UCSD-AML1 (cell line): ENCODE results near the gene FES.

Source experiments
- DNase-seq: peaks from one replicate; lab custom pipeline; 2025; ENCODE audit not compliant: unreplicated experiment; lab: John Stamatoyannopoulos, UW

Gene FES

DNA sequence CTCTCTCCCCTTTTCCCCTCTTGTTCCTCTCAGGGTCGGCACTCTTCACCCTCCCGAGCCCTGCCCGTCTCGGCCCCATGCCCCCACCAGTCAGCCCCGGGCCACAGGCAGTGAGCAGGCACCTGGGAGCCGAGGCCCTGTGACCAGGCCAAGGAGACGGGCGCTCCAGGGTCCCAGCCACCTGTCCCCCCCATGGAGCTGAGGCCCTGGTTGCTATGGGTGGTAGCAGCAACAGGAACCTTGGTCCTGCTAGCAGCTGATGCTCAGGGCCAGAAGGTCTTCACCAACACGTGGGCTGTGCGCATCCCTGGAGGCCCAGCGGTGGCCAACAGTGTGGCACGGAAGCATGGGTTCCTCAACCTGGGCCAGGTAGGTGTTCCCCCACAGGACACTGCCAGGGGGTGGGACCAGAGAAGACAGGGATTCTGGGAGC is 8.7 kb upstream of the FES start:
- DNase-seq = no peak

DNA sequence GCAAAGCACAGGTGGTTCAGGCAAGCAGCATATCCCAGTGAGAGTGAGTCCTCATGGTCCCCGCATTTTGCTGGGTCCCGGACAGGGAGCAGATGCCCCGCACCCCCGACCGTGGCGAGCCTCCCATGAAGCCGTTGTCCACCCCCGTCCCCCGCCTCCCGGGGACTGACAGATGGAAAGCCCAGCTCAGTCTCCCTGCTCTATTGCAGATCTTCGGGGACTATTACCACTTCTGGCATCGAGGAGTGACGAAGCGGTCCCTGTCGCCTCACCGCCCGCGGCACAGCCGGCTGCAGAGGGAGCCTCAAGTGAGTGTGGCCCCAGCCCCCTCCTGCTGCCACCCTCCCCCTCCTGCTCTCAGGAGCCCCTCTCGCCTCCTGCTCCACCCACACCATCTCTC is 8.3 kb upstream of the FES start:
- DNase-seq = no peak

DNA sequence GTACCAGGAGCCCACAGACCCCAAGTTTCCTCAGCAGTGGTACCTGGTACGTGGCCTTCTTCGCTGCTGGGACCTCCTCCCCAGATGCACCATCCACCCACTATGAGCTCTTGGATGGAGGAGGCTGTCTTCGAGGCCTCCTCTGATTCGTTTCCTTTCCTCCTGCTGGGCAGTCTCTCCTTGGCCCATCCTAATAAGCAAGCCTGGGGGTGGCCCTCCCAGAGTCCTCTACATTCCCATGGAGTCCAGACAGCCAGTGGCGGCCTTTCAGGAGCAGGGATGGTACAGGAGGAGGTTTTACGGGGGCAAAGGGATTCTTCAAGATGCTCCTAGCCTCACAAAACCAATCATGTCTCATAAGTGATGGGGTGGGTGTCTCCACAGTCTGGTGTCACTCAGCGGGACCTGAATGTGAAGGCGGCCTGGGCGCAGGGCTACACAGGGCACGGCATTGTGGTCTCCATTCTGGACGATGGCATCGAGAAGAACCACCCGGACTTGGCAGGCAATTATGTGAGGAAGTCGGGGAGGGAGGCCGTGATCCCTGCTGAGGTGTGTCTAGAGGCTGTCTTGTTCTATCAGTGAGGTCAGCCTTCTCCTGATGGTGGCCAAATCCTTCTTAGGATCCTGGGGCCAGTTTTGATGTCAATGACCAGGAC is 7.7 kb upstream of the FES start:
- no peak for DNase-seq

DNA sequence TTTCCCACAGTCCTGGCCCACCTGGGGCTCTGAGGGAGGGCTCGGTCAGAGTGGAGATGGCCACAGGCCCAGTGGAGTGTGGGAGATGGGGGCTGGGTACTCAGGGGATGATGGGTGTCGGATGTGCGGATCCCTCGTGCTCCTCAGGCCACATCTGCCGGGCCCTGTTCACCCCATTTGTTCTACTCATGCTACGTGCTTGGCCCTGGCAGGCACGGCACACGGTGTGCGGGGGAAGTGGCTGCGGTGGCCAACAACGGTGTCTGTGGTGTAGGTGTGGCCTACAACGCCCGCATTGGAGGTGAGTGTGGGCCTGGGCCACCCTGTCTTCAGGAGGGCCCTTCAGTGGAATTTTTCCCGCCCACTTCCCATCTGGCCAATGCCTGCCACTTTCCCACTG is 7.0 kb upstream of the FES start:
- DNase-seq = no peak

DNA sequence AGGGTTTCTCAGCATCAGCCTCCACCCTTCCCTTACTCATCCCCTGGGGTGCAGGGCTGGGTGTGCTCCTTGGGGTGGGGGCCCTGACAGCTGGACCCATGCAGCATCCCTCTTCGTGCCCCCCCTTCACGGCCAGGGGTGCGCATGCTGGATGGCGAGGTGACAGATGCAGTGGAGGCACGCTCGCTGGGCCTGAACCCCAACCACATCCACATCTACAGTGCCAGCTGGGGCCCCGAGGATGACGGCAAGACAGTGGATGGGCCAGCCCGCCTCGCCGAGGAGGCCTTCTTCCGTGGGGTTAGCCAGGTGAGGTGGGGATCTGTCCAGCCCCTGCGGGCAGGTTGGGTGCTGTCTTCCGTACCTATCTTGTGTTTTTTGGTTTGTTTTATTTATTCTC is 6.3 kb upstream of the FES start:
- DNase-seq = no peak

DNA sequence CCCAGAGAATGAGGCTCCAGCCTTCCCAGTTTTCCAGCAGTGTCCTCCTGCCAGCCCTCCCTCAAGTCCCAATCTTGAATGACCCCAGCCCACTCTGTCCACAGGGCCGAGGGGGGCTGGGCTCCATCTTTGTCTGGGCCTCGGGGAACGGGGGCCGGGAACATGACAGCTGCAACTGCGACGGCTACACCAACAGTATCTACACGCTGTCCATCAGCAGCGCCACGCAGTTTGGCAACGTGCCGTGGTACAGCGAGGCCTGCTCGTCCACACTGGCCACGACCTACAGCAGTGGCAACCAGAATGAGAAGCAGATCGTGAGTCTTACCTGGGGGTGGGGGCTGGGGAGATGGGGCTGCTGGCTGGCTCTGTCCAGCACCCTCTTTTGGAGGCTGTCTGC is 5.6 kb upstream of the FES start:
- DNase-seq = no peak

DNA sequence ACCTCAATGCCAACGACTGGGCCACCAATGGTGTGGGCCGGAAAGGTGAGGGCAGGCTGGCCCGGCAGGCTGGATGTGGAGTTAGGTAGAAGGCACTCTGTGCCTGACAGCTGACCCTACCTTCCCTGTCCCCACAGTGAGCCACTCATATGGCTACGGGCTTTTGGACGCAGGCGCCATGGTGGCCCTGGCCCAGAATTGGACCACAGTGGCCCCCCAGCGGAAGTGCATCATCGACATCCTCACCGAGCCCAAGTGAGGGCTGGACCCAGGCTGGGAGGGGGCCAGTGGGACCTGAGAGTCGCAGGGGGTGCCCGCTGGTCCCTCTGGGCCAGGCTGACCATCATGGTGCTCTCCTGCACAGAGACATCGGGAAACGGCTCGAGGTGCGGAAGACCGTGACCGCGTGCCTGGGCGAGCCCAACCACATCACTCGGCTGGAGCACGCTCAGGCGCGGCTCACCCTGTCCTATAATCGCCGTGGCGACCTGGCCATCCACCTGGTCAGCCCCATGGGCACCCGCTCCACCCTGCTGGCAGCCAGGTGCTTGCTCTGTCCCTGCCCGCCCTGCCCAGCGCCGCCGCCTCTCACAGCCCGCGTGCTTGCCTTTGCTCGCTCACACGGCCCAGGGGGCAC is 4.5 kb upstream of the FES start:
- DNase-seq = no peak

DNA sequence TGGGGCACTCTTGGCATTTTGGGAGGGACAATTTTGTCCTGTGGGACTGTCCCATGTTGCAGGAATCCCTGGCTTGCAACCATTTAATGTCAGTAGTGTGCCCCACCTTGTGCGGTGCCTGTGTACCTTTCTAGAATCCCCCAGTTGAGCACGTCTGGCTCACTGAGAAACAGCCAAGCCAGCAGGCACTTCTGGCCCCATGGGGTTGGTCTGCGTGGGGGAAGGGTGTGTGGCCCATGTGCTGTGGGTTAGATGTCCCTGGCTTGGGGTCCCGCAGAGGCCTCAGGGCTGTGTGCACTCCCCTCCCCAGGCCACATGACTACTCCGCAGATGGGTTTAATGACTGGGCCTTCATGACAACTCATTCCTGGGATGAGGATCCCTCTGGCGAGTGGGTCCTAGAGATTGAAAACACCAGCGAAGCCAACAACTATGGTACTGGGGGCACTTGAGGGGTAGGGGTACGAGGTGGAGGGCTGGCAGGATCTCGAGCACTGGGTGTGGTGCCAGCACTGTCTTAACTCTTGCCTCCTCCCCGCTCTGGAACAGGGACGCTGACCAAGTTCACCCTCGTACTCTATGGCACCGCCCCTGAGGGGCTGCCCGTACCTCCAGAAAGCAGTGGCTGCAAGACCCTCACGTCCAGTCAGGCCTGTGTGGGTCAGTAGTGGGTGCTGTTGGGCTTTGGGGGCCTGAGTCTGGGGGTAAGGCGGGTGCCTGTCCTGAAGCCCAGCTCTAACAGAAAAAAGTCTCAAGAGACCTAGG is 3.7 kb upstream of the FES start:
- DNase-seq = no peak

DNA sequence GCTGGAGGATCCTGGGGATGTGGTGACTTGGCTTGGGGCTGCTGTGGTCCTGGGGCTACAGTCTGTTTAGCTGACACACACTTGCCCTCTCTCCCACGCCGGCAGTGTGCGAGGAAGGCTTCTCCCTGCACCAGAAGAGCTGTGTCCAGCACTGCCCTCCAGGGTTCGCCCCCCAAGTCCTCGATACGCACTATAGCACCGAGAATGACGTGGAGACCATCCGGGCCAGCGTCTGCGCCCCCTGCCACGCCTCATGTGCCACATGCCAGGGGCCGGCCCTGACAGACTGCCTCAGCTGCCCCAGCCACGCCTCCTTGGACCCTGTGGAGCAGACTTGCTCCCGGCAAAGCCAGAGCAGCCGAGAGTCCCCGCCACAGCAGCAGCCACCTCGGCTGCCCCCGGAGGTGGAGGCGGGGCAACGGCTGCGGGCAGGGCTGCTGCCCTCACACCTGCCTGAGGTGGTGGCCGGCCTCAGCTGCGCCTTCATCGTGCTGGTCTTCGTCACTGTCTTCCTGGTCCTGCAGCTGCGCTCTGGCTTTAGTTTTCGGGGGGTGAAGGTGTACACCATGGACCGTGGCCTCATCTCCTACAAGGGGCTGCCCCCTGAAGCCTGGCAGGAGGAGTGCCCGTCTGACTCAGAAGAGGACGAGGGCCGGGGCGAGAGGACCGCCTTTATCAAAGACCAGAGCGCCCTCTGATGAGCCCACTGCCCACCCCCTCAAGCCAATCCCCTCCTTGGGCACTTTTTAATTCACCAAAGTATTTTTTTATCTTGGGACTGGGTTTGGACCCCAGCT is 2.9 kb upstream of the FES start:
- DNase-seq = no peak

DNA sequence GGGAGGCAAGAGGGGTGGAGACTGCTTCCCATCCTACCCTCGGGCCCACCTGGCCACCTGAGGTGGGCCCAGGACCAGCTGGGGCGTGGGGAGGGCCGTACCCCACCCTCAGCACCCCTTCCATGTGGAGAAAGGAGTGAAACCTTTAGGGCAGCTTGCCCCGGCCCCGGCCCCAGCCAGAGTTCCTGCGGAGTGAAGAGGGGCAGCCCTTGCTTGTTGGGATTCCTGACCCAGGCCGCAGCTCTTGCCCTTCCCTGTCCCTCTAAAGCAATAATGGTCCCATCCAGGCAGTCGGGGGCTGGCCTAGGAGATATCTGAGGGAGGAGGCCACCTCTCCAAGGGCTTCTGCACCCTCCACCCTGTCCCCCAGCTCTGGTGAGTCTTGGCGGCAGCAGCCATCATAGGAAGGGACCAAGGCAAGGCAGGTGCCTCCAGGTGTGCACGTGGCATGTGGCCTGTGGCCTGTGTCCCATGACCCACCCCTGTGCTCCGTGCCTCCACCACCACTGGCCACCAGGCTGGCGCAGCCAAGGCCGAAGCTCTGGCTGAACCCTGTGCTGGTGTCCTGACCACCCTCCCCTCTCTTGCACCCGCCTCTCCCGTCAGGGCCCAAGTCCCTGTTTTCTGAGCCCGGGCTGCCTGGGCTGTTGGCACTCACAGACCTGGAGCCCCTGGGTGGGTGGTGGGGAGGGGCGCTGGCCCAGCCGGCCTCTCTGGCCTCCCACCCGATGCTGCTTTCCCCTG is 2.2 kb upstream of the FES start:
- DNase-seq = no peak

DNA sequence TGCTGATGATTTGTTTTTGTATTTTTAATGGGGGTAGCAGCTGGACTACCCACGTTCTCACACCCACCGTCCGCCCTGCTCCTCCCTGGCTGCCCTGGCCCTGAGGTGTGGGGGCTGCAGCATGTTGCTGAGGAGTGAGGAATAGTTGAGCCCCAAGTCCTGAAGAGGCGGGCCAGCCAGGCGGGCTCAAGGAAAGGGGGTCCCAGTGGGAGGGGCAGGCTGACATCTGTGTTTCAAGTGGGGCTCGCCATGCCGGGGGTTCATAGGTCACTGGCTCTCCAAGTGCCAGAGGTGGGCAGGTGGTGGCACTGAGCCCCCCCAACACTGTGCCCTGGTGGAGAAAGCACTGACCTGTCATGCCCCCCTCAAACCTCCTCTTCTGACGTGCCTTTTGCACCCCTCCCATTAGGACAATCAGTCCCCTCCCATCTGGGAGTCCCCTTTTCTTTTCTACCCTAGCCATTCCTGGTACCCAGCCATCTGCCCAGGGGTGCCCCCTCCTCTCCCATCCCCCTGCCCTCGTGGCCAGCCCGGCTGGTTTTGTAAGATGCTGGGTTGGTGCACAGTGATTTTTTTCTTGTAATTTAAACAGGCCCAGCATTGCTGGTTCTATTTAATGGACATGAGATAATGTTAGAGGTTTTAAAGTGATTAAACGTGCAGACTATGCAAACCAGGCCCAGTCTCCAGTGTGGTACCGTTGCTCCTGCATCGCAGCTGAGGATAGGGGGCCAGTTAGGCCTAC is 1.4 kb upstream of the FES start:
- no peak for DNase-seq

DNA sequence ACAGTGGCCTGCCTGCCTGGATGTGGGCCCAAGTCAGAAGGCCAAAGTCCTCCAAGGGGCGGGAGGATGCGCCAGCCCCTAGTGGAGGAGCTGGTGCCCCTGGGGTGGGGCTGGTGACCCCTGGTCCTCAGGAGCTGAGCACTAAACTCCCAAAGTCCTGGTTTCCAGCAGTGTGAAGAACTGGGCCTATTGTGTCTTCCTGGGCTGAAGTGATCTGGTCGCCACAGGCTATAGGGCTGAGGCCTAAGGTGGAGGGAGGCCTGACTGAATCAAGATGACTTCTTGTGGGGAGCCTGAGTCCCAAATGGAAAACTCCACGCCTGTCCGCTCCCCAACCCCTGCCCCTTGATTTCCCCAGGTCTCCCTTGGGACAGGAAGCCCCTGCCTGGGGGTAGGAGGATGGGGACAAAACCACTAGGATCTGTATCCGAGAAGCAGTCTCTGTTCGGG is 753 bp upstream of the FES start:
- peak; percentile 46 for DNase-seq

DNA sequence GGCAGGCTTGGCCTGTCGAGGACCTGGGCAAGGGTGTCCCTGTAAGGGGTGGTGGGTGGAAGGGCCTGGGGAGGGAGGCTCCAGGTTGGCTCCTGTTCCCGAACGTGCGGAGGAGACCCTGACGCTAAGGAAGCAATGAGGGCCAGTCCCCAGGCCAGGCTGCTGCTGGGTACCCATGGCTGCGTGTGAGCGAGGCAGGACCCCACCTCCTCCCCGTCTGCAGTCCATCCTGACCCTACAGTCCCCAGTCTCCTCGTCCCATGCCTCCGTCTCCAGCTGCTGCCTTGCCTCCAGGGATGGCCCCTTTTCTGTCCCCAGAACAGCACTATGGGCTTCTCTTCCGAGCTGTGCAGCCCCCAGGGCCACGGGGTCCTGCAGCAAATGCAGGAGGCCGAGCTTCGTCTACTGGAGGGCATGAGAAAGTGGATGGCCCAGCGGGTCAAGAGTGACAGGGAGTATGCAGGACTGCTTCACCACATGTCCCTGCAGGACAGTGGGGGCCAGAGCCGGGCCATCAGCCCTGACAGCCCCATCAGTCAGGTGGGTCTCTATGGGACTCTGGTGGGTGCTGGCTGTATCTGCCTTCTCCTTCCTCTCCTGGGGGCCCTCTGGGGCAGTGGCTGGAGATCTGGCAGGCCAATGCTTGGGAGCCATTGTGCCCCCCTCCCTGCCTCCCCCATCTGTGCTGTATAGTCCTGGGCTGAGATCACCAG is 571 bp downstream of the FES start:
- no peak for DNase-seq

DNA sequence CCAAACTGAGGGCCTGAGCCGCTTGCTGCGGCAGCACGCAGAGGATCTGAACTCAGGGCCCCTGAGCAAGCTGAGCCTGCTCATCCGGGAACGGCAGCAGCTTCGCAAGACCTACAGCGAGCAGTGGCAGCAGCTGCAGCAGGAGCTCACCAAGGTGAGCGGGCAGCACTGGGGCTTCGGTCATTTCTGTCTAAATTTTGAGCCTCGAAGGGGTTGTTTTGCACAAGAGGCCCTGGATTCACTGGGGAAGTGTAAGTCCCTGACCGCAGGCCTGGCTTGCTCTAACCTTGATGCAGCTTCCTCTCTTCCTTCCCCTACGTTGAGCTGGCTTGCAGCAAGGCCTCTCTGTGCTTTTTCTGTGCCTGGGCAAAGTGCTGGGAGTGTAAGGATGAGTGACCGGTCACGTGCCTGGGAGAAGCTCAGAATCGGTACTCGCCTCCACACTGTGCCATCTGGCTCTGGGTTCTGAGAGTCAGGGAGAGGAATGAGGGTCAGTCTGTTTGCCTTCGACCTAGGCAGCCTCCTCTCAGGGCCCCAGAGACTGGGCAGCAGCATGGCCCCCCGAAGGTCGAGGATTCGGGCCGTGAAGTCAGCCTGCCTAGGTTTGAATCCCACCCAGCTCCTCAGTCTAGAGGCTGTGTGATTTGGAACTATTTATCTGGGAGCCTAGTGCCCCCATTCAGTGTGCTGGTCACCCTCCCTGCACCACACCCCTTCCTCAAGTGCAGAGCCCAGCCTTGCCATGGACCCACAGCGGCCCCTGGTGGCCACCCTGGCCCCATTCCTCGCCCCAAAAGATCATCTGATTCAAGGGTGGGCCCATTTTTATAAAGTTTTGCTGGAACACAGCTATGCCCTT is 1.4 kb downstream of the FES start:
- peak; percentile 81 for DNase-seq

DNA sequence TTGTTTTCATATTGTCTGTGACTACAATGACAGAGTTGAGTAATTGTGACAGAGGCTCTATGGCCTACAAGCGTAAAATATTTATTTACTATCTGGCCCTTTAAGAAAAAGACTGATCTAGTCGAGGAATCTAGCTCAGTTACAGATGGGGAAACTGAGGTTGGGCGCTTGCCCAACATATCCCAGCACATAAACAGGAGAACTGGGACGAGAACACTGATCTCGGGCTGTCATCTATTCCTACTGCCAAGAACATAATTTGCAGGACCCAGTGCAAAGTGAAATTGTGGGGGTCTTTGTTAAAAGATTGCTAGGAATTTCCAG is 1.9 kb downstream of the FES start:
- DNase-seq = no peak

DNA sequence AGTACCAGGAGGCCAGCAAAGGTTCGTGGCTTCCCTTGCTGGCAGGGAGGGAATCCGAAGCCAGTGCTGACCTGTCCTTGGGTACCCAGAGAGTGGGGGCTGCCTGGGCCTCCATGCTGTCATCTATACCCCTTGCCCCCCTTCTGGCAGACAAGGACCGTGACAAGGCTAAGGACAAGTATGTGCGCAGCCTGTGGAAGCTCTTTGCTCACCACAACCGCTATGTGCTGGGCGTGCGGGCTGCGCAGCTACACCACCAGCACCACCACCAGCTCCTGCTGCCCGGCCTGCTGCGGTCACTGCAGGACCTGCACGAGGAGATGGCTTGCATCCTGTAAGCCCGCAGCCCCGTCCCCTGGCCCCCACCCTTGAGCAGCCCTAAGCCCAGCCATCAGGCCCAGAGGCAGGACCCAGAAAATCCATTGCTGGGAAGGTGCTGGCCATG is 2.8 kb downstream of the FES start:
- no peak for DNase-seq

DNA sequence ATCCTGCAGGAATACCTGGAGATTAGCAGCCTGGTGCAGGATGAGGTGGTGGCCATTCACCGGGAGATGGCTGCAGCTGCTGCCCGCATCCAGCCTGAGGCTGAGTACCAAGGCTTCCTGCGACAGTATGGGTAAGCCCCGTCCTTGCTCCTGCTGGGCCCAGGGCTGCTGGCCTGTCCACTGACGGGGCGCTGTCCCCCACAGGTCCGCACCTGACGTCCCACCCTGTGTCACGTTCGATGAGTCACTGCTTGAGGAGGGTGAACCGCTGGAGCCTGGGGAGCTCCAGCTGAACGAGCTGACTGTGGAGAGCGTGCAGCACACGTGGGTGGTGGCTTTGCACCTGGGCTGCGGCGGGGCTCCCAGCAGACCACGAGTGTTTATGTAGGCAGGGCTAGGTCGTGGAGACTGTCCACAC is 5.0 kb downstream of the FES start:
- DNase-seq = no peak

DNA sequence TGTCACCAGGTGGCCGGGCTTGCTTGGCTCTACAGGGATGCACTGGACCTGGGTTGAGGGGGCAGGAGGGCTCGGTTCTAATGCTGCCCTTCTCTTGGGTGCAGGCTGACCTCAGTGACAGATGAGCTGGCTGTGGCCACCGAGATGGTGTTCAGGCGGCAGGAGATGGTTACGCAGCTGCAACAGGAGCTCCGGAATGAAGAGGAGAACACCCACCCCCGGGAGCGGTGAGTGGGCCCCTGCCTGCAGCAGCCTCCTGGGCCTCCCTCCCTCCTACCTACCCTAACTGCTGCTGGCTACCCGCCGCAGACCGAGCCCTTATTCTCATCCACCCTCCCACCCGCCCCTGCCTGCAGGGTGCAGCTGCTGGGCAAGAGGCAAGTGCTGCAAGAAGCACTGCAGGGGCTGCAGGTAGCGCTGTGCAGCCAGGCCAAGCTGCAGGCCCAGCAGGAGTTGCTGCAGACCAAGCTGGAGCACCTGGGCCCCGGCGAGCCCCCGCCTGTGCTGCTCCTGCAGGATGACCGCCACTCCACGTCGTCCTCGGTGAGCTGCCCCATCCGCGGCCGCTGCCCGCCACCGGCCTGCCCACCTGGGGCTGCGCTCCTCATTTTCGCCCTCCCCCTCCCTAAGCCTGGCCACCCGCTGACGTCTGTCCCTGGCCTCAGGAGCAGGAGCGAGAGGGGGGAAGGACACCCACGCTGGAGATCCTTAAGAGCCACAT is 5.6 kb downstream of the FES start:
- DNase-seq = no peak
